ENCODE measurements around the gene TLX3.

DNA sequence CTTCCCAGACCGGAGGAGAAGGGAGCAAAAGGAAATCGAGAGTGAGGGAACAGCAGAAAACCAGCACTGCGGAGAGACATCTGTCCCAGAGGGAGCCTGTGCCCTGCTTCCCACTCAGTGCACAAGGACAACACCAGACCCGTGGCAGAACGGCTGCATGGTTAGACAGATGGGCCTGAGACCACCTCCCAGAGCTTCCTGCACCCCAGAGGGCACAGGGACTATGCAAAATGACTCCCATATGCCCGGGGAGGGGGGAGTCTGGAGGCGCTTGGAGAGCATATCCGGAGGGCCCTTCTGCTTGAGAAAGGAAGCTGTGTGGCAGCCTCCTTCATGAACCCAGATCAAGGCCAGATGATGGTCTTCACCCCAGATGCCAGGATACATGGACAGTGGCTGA is 26.6 kb downstream of the TLX3 start:
- TF ChIP-seq GATA2 (IDR thresholded peaks at IDR 0.05; ENCODE audit: low read depth, low read length) (no peak), GATA3 (IDR thresholded peaks at IDR 0.05; ENCODE audit: low read depth, low read length) (no peak)

Measured in SH-SY5Y (cell line).